DND-41 (cell line): ENCODE measurements around the gene SCAI.
A peak's percentile ranks its signal among the peaks of the same experiment; 100 is the strongest.

Source experiments
- ATAC-seq: fragments of 200-7000 bp; cut with Tn5 transposase; 3 replicates; pipeline ENCODE4 v1.9.1; 2021; ENCODE audit warnings: low read depth; ENCODE audit not compliant: insufficient read depth
- DNase-seq: peaks from one replicate; pipeline ENCODE4 v3.0.0-alpha.2; 2020
- H2AFZ ChIP-seq: 2 replicates; pipeline ENCODE4 v1.6.0; 2012; ENCODE audit warnings: low read depth, low read length
- H3K27ac ChIP-seq: 2 replicates; pipeline ENCODE4 v1.5.1; 2012; ENCODE audit warnings: low read length, inconsistent platforms
- H3K27me3 ChIP-seq: fragments of 200-600 bp; sonication (generic); 2 replicates; pipeline ENCODE4 v1.6.0; 2012; ENCODE audit warnings: low read length, mild to moderate bottlenecking, inconsistent platforms; ENCODE audit not compliant: insufficient read depth, poor library complexity
- H3K36me3 ChIP-seq: 2 replicates; pipeline ENCODE4 v1.5.1; 2012; ENCODE audit warnings: low read length, inconsistent platforms; ENCODE audit not compliant: insufficient read depth
- H3K4me1 ChIP-seq: 2 replicates; pipeline ENCODE4 v1.5.1; 2012; ENCODE audit warnings: mild to moderate bottlenecking, low read length; ENCODE audit not compliant: insufficient read depth
- H3K4me2 ChIP-seq: 2 replicates; pipeline ENCODE4 v1.6.0; 2012; ENCODE audit warnings: mild to moderate bottlenecking, moderate library complexity, low read length, inconsistent platforms; ENCODE audit not compliant: insufficient read depth
- H3K4me3 ChIP-seq, 2 experiments: fragments of 200-600 bp in 1 of 2; shearing (Covaris generic) in 1 of 2; 2 replicates each; pipeline ENCODE4 v1.5.1; 2012 to 2016; ENCODE audit warnings: inconsistent platforms in 2 of 2, low read length in 2 of 2, mild to moderate bottlenecking in 2 of 2, low read depth in 1 of 2, moderate library complexity in 1 of 2
- H3K79me2 ChIP-seq: 2 replicates; pipeline ENCODE4 v1.6.0; 2012; ENCODE audit warnings: low read length, inconsistent platforms; ENCODE audit not compliant: insufficient read depth
- H3K9ac ChIP-seq: 2 replicates; pipeline ENCODE4 v1.6.0; 2012; ENCODE audit warnings: low read depth, mild to moderate bottlenecking, inconsistent platforms, low read length, moderate library complexity
- H3K9me3 ChIP-seq: 2 replicates; pipeline ENCODE4 v1.5.1; 2012; ENCODE audit warnings: low read length, moderate library complexity, mild to moderate bottlenecking, inconsistent platforms; ENCODE audit not compliant: insufficient read depth, severe bottlenecking
- H4K20me1 ChIP-seq: 2 replicates; pipeline ENCODE4 v1.6.0; 2012; ENCODE audit warnings: low read length; ENCODE audit not compliant: insufficient read depth
- EZH2 ChIP-seq: IDR thresholded peaks from 3 replicates; pipeline ENCODE4 v1.6.1; 2012; ENCODE audit warnings: borderline replicate concordance, low read depth, mild to moderate bottlenecking, moderate library complexity, low read length, inconsistent platforms; ENCODE audit not compliant: severe bottlenecking
- TF ChIP-seq, protein P1 (sequence below): IDR thresholded peaks from 2 replicates; pipeline ENCODE4 v1.5.1; 2012; ENCODE audit warnings: borderline replicate concordance, low read length, moderate library complexity, mild to moderate bottlenecking; ENCODE audit not compliant: poor library complexity, severe bottlenecking; ENCODE audit errors: extremely low read depth

Gene SCAI

GRCh38 chr9:125099816-125100215 lies 43.5 kb downstream of the SCAI start:
- no peaks in the 10 kb centered on the region for H4K20me1 ChIP-seq
- no peak for TF ChIP-seq EZH2
- TF ChIP-seq, protein P1, sequence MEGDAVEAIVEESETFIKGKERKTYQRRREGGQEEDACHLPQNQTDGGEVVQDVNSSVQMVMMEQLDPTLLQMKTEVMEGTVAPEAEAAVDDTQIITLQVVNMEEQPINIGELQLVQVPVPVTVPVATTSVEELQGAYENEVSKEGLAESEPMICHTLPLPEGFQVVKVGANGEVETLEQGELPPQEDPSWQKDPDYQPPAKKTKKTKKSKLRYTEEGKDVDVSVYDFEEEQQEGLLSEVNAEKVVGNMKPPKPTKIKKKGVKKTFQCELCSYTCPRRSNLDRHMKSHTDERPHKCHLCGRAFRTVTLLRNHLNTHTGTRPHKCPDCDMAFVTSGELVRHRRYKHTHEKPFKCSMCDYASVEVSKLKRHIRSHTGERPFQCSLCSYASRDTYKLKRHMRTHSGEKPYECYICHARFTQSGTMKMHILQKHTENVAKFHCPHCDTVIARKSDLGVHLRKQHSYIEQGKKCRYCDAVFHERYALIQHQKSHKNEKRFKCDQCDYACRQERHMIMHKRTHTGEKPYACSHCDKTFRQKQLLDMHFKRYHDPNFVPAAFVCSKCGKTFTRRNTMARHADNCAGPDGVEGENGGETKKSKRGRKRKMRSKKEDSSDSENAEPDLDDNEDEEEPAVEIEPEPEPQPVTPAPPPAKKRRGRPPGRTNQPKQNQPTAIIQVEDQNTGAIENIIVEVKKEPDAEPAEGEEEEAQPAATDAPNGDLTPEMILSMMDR = no peak
- peaks cover 15% of the 10 kb centered on the region for H3K4me1 ChIP-seq
- peaks cover 18% of the 10 kb centered on the region for H3K9me3 ChIP-seq
- H3K4me2 ChIP-seq = no peak overlapping the region
- H3K36me3 ChIP-seq = peaks cover 18% of the 10 kb centered on the region
- no peak overlapping the region for H2AFZ ChIP-seq
- DNase-seq (no peak), ATAC-seq (no peak)
- peaks cover 85% of the 10 kb centered on the region for H3K79me2 ChIP-seq
- no peak overlapping the region for H3K27ac ChIP-seq
- no peaks in the 10 kb centered on the region for H3K27me3 ChIP-seq
- H3K4me3 ChIP-seq = no peak overlapping the region
- H3K9ac ChIP-seq = no peak overlapping the region

DNA sequence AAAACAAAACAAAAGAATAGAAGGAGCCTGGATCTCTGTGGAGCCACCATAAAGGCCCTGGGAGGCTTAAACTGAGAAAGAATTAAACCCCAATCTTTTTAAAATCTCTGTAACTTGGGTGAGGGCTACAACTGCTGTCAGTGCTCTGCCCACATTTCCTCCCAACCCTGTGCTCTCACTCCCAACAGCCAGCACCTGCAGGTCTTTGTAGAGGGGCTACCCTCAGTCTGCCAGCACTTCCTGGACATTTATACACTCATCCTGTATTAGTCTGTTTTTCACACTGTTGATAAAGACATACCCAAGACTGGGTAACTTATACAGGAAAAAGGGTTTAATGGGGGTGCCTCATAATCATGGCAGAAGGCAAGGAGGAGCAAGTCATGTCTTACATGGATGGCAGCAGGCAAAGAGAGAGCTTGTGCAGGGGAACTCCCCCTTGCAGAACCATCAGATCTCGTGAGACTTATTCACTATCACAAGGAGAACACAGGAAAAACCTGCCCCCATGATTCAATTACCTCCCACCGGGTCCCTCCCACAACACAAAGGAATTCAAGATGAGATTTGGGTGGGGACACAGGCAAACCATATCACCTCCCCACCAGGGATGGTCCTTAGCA lies 47.4 kb downstream of the SCAI start:
- Histone ChIP-seq H3K4me1 (peaks cover 15% of the 10 kb centered on the region), H3K9ac (no peak overlapping the region), H3K9me3 (peaks cover 18% of the 10 kb centered on the region), H3K27ac (peak overlapping the region; percentile 63), H3K36me3 (peaks cover 18% of the 10 kb centered on the region), H3K79me2 (peaks cover 80% of the 10 kb centered on the region), H3K27me3 (no peaks in the 10 kb centered on the region), H3K4me3 (no peak overlapping the region), H3K4me2 (no peak overlapping the region), H4K20me1 (peaks cover 3% of the 10 kb centered on the region; the same call in 1 of the 2 replicates), H2AFZ (no peak overlapping the region)
- TF ChIP-seq, protein P1 = no peak
- TF ChIP-seq EZH2 = no peak
- peak; percentile 98 for ATAC-seq
- peak; percentile 65 for DNase-seq

DNA sequence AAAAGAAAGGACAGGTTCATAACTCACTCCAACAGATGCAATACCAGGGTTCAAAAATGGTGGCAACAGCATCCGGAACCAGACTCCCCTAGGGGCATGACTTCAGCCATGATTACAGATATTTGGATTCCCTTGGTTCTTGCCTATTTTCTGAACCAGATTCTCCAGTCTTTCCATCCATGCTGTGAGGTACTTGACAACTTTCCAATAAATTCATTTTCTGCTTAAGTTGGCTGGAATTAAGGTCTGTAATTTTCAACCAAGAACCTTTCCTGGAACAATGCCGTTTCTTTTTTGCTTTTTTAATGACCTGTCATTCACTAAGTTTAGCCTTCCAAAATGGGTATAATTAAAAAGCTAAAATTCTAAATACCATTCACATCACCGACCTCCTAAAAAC lies 52.2 kb downstream of the SCAI start:
- Histone ChIP-seq H3K79me2 (peaks cover 79% of the 10 kb centered on the region), H4K20me1 (peaks cover 3% of the 10 kb centered on the region; the same call in 1 of the 2 replicates), H3K4me1 (peaks cover 10% of the 10 kb centered on the region), H2AFZ (no peak overlapping the region), H3K27me3 (no peaks in the 10 kb centered on the region), H3K9me3 (peaks cover under 1% of the 10 kb centered on the region), H3K27ac (no peak overlapping the region), H3K4me2 (no peak overlapping the region), H3K4me3 (no peak overlapping the region), H3K9ac (no peak overlapping the region), H3K36me3 (peaks cover 15% of the 10 kb centered on the region)
- DNase-seq (no peak), ATAC-seq (no peak)
- TF ChIP-seq, protein P1 = no peak
- TF ChIP-seq EZH2 = no peak
